Measurements from ENCODE around the gene EFS. TPM values are rescaled to one million over a fixed set of nuclear protein-coding genes. Genes with fewer than 3 reads are reported as not detected.

The EFS gene
- total RNA-seq, 6 experiments from 2014 or later, result 0.19 to 0.60 (median 0.39) TPM

- Histone ChIP-seq H3K9me3 (no peaks in the 10 kb centered on the region), H3K27me3 (peaks cover 0 to 7% of the 10 kb centered on the region in 2 donors), H3K4me1 (peaks cover 0 to 6% (median 0%) of the 10 kb centered on the region in 4 donors), H3K36me3 (no peaks in the 10 kb centered on the region), H3K27ac (no peak overlapping the region), H3K4me3 (no peak overlapping the region)
- WGBS (ENCODE audit: insufficient coverage, low coverage, low lambda C conversion rate, missing lambda C conversion rate), result 68% methylated on average over 4 of the region's 6 CpGs
- TF ChIP-seq CTCF (IDR thresholded peaks at IDR 0.05) (no peak), POLR2A (IDR thresholded peaks at IDR 0.05) (no peak)
- intact Hi-C loops (cut with DNase I), result no loop called here
- no peak for ATAC-seq
- DNase-seq, result peak in 1 of 3 donors; percentile 10
Measured at GRCh38 chr14:23354990-23355389, 10.0 kb downstream of the EFS start.

GRCh38 chr14:23353433-23353780, 11.6 kb downstream of the EFS start:
- Histone ChIP-seq H3K27ac (no peak overlapping the region), H3K4me3 (no peak overlapping the region), H3K27me3 (peaks cover 0 to 7% of the 10 kb centered on the region in 2 donors), H3K36me3 (no peaks in the 10 kb centered on the region), H3K4me1 (peaks cover 0 to 6% (median 0%) of the 10 kb centered on the region in 4 donors), H3K9me3 (no peaks in the 10 kb centered on the region)
- TF ChIP-seq CTCF (IDR thresholded peaks at IDR 0.05) (no peak), POLR2A (IDR thresholded peaks at IDR 0.05) (no peak)
- ATAC-seq, result no peak
- intact Hi-C loops (cut with DNase I), result no loop called here
- 59% methylated on average over 5 of the region's 5 CpGs for WGBS (ENCODE audit: insufficient coverage, low coverage, low lambda C conversion rate, missing lambda C conversion rate)
- DNase-seq, result peak in 1 of 3 donors; percentile 15

DNA sequence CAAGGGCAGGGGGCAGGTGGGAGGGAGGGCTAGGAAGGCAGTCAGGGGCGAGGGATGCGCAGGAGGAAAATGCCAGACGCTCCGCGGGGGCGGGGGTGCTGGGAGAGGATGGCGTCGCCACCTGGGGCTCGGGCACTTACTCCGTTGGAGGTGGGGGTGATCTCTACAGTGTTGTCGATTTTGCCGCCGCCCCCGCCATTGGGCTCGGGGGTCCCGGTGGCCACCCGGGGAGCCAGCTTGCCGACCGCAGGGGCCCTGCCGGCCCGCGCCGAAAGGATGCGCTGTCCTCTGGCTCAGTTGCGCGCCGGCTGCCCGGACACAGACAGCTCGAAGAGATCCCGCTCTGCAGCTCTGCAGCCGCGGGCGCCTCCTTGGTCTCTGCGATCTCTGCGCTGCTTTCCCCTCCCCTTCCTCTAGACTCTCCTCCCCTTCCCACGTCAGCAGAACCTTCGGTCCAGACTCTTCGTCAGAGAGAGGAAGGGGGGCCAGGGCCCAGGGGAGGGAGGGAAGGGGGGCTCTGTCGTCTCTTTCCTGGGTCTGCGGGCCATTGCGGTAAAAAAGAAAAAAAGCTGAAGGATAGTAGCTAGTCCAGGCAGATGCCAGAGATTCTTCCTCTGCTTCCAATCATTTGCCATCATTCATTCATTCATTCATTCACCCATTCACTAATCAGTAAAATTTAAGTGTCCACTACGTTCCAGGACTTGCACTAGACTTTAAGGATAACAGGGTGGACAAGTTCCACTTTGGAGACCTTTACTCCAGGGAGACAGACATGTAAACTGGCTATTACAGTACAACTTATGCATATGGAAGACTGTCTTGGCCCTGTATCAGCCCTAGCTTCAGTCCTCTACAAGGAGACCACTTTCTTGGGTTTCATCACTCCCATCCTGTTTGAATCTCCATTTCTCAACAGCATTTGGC, 12.2 kb downstream of the EFS start, which contains the start of gene SLC22A17:
Gene SLC22A17 (minus strand): TSS at position 382 of the 927 bp plus-strand sequence.
- Histone ChIP-seq H3K9me3 (no peaks in the 10 kb centered on the region), H3K4me3 (peak within 1 kb of the TSS; percentile 37 to 55 (median 43)), H3K36me3 (no peaks in the 10 kb centered on the region), H3K27ac (no peak within 1 kb of the TSS), H3K4me1 (peaks cover 0 to 6% (median 0%) of the 10 kb centered on the region in 4 donors), H3K27me3 (peaks cover 0 to 7% of the 10 kb centered on the region in 2 donors)
- 2% methylated on average over 18 of the region's 42 CpGs for WGBS (ENCODE audit: insufficient coverage, low coverage, low lambda C conversion rate, missing lambda C conversion rate)
- intact Hi-C loops (cut with DNase I), result no loop called here
- ATAC-seq (peak; percentile 80 to 91 (median 83)), DNase-seq (peak; percentile 52 to 60 (median 59))
- TF ChIP-seq POLR2A (IDR thresholded peaks at IDR 0.05), result peak; percentile 22
- TF ChIP-seq CTCF (IDR thresholded peaks at IDR 0.05), result peak in 1 of 4 donors; percentile 10

- no peak for TF ChIP-seq CTCF (IDR thresholded peaks at IDR 0.05)
- no peak for TF ChIP-seq POLR2A (IDR thresholded peaks at IDR 0.05)
- H3K4me1 ChIP-seq, result peaks cover 0 to 6% (median 0%) of the 10 kb centered on the region in 4 donors
- no peaks in the 10 kb centered on the region for H3K9me3 ChIP-seq
- no peaks in the 10 kb centered on the region for H3K36me3 ChIP-seq
- no peak overlapping the region for H3K27ac ChIP-seq
- ATAC-seq (peak in 3 of 4 donors; percentile 4 to 14 (median 13)), DNase-seq (peak in 1 of 3 donors; percentile 47)
- 10% methylated on average over 15 of the region's 61 CpGs for WGBS (ENCODE audit: insufficient coverage, low coverage, low lambda C conversion rate, missing lambda C conversion rate)
- intact Hi-C loops (cut with DNase I), result no loop called here
- peak overlapping the region; percentile 37 to 55 (median 43) for H3K4me3 ChIP-seq
- peaks cover 0 to 7% of the 10 kb centered on the region in 2 donors for H3K27me3 ChIP-seq
Measured at GRCh38 chr14:23351681-23352505, 13.1 kb downstream of the EFS start.
